HL-60/S4 treated with retinoic acid at 250 ng/mL for 4 days and 3 days (cell line): Measurements from ENCODE around the gene ATP2A1.
"Not testable (repeated sequence)": the region's sequence is repeated elsewhere in the genome, so short reads cannot be mapped to it uniquely, and the experiment has no call there.

Experiments used
- in situ Hi-C: fragments of 300-500 bp; cut with MboI; formaldehyde crosslinking; loops from 2 replicates; pipeline ENCODE4 v1.7.0; 2022; ENCODE audit warnings: low sequenced_read_pairs

Gene ATP2A1

GRCh38 chr16:28880589-28880915 lies 2.3 kb downstream of the ATP2A1 start:
- in situ Hi-C loops = loop anchor here (10.0 kb wide), 1 partner anchor 66 kb away; no protein-coding TSS in a partner anchor

- in situ Hi-C loops = loop anchor here (10.0 kb wide), 1 partner anchor 66 kb away; no protein-coding TSS in a partner anchor
Measured at GRCh38 chr16:28880955-28881354, 2.7 kb downstream of the ATP2A1 start.

GRCh38 chr16:28881565-28881964 lies 3.3 kb downstream of the ATP2A1 start:
- in situ Hi-C loops = loop anchor here (10.0 kb wide), 1 partner anchor 67 kb away; no protein-coding TSS in a partner anchor

- in situ Hi-C loops = loop anchor here (10.0 kb wide), 1 partner anchor 68 kb away; no protein-coding TSS in a partner anchor
Measured at GRCh38 chr16:28882551-28883160, 4.4 kb downstream of the ATP2A1 start.

GRCh38 chr16:28883221-28883996 lies 5.1 kb downstream of the ATP2A1 start:
- in situ Hi-C loops = loop anchor here (10.0 kb wide), 1 partner anchor 69 kb away; no protein-coding TSS in a partner anchor

GRCh38 chr16:28884045-28884444 lies 5.8 kb downstream of the ATP2A1 start:
- in situ Hi-C loops = loop anchor here (10.0 kb wide), 1 partner anchor 69 kb away; no protein-coding TSS in a partner anchor

- in situ Hi-C loops = loop anchor here (10.0 kb wide), 1 partner anchor 72 kb away; no protein-coding TSS in a partner anchor
Measured at GRCh38 chr16:28886945-28887344, 8.7 kb downstream of the ATP2A1 start.

- in situ Hi-C loops = not testable (repeated sequence)
Measured at GRCh38 chr16:28890355-28890754, 12.1 kb downstream of the ATP2A1 start.

GRCh38 chr16:28891964-28892890 lies 13.9 kb downstream of the ATP2A1 start:
- in situ Hi-C loops = no loop called here

- in situ Hi-C loops = no loop called here
Measured at GRCh38 chr16:28893291-28893690, 15.0 kb downstream of the ATP2A1 start.

- in situ Hi-C loops = no loop called here
Measured at GRCh38 chr16:28895609-28896008, 17.3 kb downstream of the ATP2A1 start.

- in situ Hi-C loops = no loop called here
Measured at GRCh38 chr16:28897826-28898225, 19.5 kb downstream of the ATP2A1 start.

GRCh38 chr16:28898266-28898665 lies 20.0 kb downstream of the ATP2A1 start:
- in situ Hi-C loops = no loop called here

GRCh38 chr16:28898942-28899341 lies 20.7 kb downstream of the ATP2A1 start:
- in situ Hi-C loops = no loop called here

GRCh38 chr16:28899882-28900590 lies 21.7 kb downstream of the ATP2A1 start:
- in situ Hi-C loops = no loop called here

GRCh38 chr16:28900601-28901000 lies 22.3 kb downstream of the ATP2A1 start:
- in situ Hi-C loops = no loop called here

GRCh38 chr16:28901862-28902261 lies 23.6 kb downstream of the ATP2A1 start:
- in situ Hi-C loops = no loop called here

GRCh38 chr16:28902909-28903308 lies 24.6 kb downstream of the ATP2A1 start:
- in situ Hi-C loops = no loop called here

GRCh38 chr16:28903344-28904042 lies 25.2 kb downstream of the ATP2A1 start:
- in situ Hi-C loops = no loop called here

- in situ Hi-C loops = no loop called here
Measured at GRCh38 chr16:28904363-28904762, 26.1 kb downstream of the ATP2A1 start.
